Lower lobe of right lung (tissue), 2 donors: ENCODE data around the gene EPHA1. TPM values are rescaled to one million over a fixed set of nuclear protein-coding genes. Genes with fewer than 3 reads are reported as not detected.

Experiments used
- ATAC-seq, 2 donors: fragments of 200-7000 bp; cut with Tn5 transposase; one replicate each; pipeline ENCODE4 v1.9.1; 2020 to 2022; ENCODE audit warnings: mild to moderate bottlenecking in 2 of 2, moderate library complexity in 2 of 2
- DNase-seq: peaks from one replicate; pipeline ENCODE4 v3.0.0-alpha.2; 2020
- H3K27ac ChIP-seq: fragments of 200-600 bp; one replicate; pipeline ENCODE4 v1.8.0; 2022
- H3K27me3 ChIP-seq: fragments of 200-600 bp; one replicate; pipeline ENCODE4 v1.8.0; 2022; ENCODE audit warnings: low read depth
- H3K36me3 ChIP-seq: fragments of 200-600 bp; one replicate; pipeline ENCODE4 v1.8.0; 2022; ENCODE audit warnings: mild to moderate bottlenecking
- H3K4me1 ChIP-seq: fragments of 200-600 bp; one replicate; pipeline ENCODE4 v1.8.0; 2022
- H3K4me3 ChIP-seq: fragments of 200-600 bp; one replicate; pipeline ENCODE4 v1.8.0; 2022; ENCODE audit warnings: mild to moderate bottlenecking
- H3K9me3 ChIP-seq: fragments of 200-600 bp; one replicate; pipeline ENCODE4 v1.8.0; 2022
- intact Hi-C: fragments of 100-400 bp; cut with DNase I; formaldehyde crosslinking; loops from one replicate; pipeline ENCODE4 v1.11.0; 2022
- total RNA-seq: library from RNA; stranded (reverse); fragmentation: NEBNext Ultra II Directional; extraction: Animal tissue kit (Norgen Biotek cat#: 25700); gene quantifications from one replicate; pipeline ENCODE4 v1.2.1, GENCODE V29; 2021
- TF ChIP-seq, protein P1 (sequence below): fragments of 200-600 bp; IDR thresholded peaks from one replicate; pipeline ENCODE4 v1.8.0; 2022; ENCODE audit warnings: antibody characterized with exemption, mild to moderate bottlenecking
- donor health status: DM: no; HTN: yes; CAD: no; lungs with severe emphysema.

The EPHA1 gene
- total RNA-seq, 1 donor from 2014 or later = 9.0 TPM

GRCh38 chr7:143454091-143454680 is 45.5 kb upstream of the EPHA1 start:
- Histone ChIP-seq H3K27ac (no peak overlapping the region), H3K36me3 (no peaks in the 10 kb centered on the region), H3K9me3 (no peaks in the 10 kb centered on the region), H3K27me3 (no peaks in the 10 kb centered on the region), H3K4me1 (no peaks in the 10 kb centered on the region), H3K4me3 (no peak overlapping the region)
- TF ChIP-seq, protein P1, sequence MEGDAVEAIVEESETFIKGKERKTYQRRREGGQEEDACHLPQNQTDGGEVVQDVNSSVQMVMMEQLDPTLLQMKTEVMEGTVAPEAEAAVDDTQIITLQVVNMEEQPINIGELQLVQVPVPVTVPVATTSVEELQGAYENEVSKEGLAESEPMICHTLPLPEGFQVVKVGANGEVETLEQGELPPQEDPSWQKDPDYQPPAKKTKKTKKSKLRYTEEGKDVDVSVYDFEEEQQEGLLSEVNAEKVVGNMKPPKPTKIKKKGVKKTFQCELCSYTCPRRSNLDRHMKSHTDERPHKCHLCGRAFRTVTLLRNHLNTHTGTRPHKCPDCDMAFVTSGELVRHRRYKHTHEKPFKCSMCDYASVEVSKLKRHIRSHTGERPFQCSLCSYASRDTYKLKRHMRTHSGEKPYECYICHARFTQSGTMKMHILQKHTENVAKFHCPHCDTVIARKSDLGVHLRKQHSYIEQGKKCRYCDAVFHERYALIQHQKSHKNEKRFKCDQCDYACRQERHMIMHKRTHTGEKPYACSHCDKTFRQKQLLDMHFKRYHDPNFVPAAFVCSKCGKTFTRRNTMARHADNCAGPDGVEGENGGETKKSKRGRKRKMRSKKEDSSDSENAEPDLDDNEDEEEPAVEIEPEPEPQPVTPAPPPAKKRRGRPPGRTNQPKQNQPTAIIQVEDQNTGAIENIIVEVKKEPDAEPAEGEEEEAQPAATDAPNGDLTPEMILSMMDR = no peak
- ATAC-seq (no peak), DNase-seq (no peak)
- intact Hi-C loops = no loop called here

- H3K9me3 ChIP-seq = no peaks in the 10 kb centered on the region
- H3K27ac ChIP-seq = no peak overlapping the region
- H3K4me3 ChIP-seq = no peak overlapping the region
- DNase-seq (no peak), ATAC-seq (no peak)
- TF ChIP-seq, protein P1 = no peak
- H3K36me3 ChIP-seq = no peaks in the 10 kb centered on the region
- no peaks in the 10 kb centered on the region for H3K27me3 ChIP-seq
- intact Hi-C loops = no loop called here
- no peaks in the 10 kb centered on the region for H3K4me1 ChIP-seq
Observed at GRCh38 chr7:143452495-143452894, 43.8 kb upstream of the EPHA1 start.

GRCh38 chr7:143451746-143452145 is 43.1 kb upstream of the EPHA1 start:
- intact Hi-C loops = no loop called here
- H3K4me3 ChIP-seq = no peak overlapping the region
- no peak overlapping the region for H3K27ac ChIP-seq
- no peaks in the 10 kb centered on the region for H3K27me3 ChIP-seq
- H3K9me3 ChIP-seq = no peaks in the 10 kb centered on the region
- no peak for DNase-seq
- no peaks in the 10 kb centered on the region for H3K4me1 ChIP-seq
- ATAC-seq = no peak
- H3K36me3 ChIP-seq = no peaks in the 10 kb centered on the region
- TF ChIP-seq, protein P1 = no peak

DNA sequence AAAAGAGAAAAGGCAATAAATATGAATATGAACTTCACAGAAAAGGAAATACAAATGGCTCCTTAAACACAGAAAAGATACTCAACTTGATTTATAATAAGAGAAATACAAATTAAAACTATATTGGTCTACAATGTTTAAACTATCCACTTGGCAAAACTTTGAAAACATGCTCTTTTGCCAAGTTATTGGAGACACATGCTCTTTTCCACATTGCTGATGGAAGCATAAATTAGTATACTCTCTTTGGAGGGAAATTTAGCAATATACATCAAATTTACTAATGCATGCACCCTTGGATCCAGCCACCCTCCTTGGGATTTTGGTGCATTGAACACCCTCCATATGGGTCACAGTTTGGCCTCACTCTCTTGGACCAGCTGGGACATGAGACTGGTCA is 42.5 kb upstream of the EPHA1 start:
- DNase-seq (no peak), ATAC-seq (no peak)
- TF ChIP-seq, protein P1 = no peak
- H3K4me3 ChIP-seq = no peak overlapping the region
- no peaks in the 10 kb centered on the region for H3K9me3 ChIP-seq
- intact Hi-C loops = no loop called here
- no peak overlapping the region for H3K27ac ChIP-seq
- no peaks in the 10 kb centered on the region for H3K27me3 ChIP-seq
- no peaks in the 10 kb centered on the region for H3K4me1 ChIP-seq
- H3K36me3 ChIP-seq = no peaks in the 10 kb centered on the region

GRCh38 chr7:143449793-143450192 is 41.1 kb upstream of the EPHA1 start:
- no peak overlapping the region for H3K27ac ChIP-seq
- no peaks in the 10 kb centered on the region for H3K36me3 ChIP-seq
- TF ChIP-seq, protein P1 = no peak
- no peak overlapping the region for H3K4me3 ChIP-seq
- no peak for DNase-seq
- no peaks in the 10 kb centered on the region for H3K4me1 ChIP-seq
- H3K27me3 ChIP-seq = no peaks in the 10 kb centered on the region
- H3K9me3 ChIP-seq = no peaks in the 10 kb centered on the region
- ATAC-seq = no peak
- intact Hi-C loops = no loop called here

- intact Hi-C loops = no loop called here
- no peaks in the 10 kb centered on the region for H3K27me3 ChIP-seq
- TF ChIP-seq, protein P1 = no peak
- ATAC-seq = no peak
- H3K27ac ChIP-seq = no peak overlapping the region
- H3K4me3 ChIP-seq = no peak overlapping the region
- H3K4me1 ChIP-seq = no peaks in the 10 kb centered on the region
- no peak for DNase-seq
- no peaks in the 10 kb centered on the region for H3K9me3 ChIP-seq
- H3K36me3 ChIP-seq = no peaks in the 10 kb centered on the region
Observed at GRCh38 chr7:143448429-143448828, 39.8 kb upstream of the EPHA1 start.
